Endothelial cell of umbilical vein (primary cell): ENCODE measurements around the gene ADAMTS12. TPM values are rescaled to one million over a fixed set of nuclear protein-coding genes. Genes with fewer than 3 reads are reported as not detected.

Source experiments
- BruUV-seq: library from RNA; stranded (reverse); fragments of 400-500 nt; replicated peaks from 2 replicates; lab custom pipeline; 2021; lab: Mats Ljungman, UMichigan
- CTCF ChIA-PET: fragments of 300-600, 350-600 bp; sonication (Branson Sonifier 250); formaldehyde crosslinking; loops from one replicate; lab custom pipeline; 2021; ENCODE audit warnings: antibody characterized with exemption, inconsistent platforms; lab: Charles Lee
- POLR2A ChIA-PET: fragments of 300-600, 350-600 bp; sonication (Branson Sonifier 250); formaldehyde crosslinking; loops from one replicate; lab custom pipeline; 2021; ENCODE audit warnings: antibody characterized with exemption, inconsistent platforms; lab: Charles Lee
- DNase-seq: peaks from one replicate; pipeline ENCODE4 v3.0.0-alpha.2; 2011; ENCODE audit warnings: low read depth, low spot score
- FAIRE-seq: peaks from 2 replicates; lab custom pipeline; 2011; peaks lifted over from hg19 to GRCh38; lab: Jason Lieb, UNC
- H2AFZ ChIP-seq: 2 replicates; pipeline ENCODE4 v1.6.0; 2012; ENCODE audit warnings: low read depth, low read length, control low read depth, inconsistent platforms
- H3K27ac ChIP-seq: 2 replicates; pipeline ENCODE4 v1.5.1; 2011; ENCODE audit warnings: low read depth, mild to moderate bottlenecking, control low read depth, low read length, moderate library complexity; ENCODE audit not compliant: insufficient read depth
- H3K27me3 ChIP-seq, 2 experiments: 2 replicates each; pipeline versions ENCODE4 v1.6.0 to v1.6.1; 2011; ENCODE audit warnings: low read length in 2 of 2, mixed read lengths in 1 of 2; ENCODE audit not compliant: control insufficient read depth in 2 of 2, insufficient read depth in 2 of 2
- H3K36me3 ChIP-seq, 2 experiments: 2 replicates in 1 of 2; 3 replicates in 1 of 2; pipeline ENCODE4 v1.5.1; 2011; ENCODE audit warnings: low read length in 2 of 2, mild to moderate bottlenecking in 1 of 2, moderate library complexity in 1 of 2; ENCODE audit not compliant: control insufficient read depth in 2 of 2, insufficient read depth in 2 of 2; ENCODE audit errors: extremely low read depth in 1 of 2
- H3K4me1 ChIP-seq: 3 replicates; pipeline ENCODE4 v1.5.1; 2011; ENCODE audit warnings: mild to moderate bottlenecking, low read length; ENCODE audit not compliant: control insufficient read depth, insufficient read depth; ENCODE audit errors: extremely low read depth
- H3K4me2 ChIP-seq: 2 replicates; pipeline ENCODE4 v1.6.1; 2011; ENCODE audit warnings: low read length, control low read depth, mixed read lengths; ENCODE audit not compliant: insufficient read depth
- H3K4me3 ChIP-seq, 3 experiments: fragments of 200-600 bp in 1 of 3; sonication (generic), shearing (Covaris generic) in 1 of 3; replicated peaks in 1 of 3; 2 replicates each; pipeline ENCODE4 v1.5.1; 2011 to 2016; ENCODE audit warnings: control low read depth in 3 of 3, low read length in 3 of 3, mild to moderate bottlenecking in 2 of 3, inconsistent platforms in 1 of 3, low read depth in 1 of 3, moderate library complexity in 1 of 3; ENCODE audit not compliant: insufficient read depth in 1 of 3
- H3K79me2 ChIP-seq: 2 replicates; pipeline ENCODE4 v1.6.0; 2012; ENCODE audit warnings: low read length, inconsistent platforms; ENCODE audit not compliant: control insufficient read depth, insufficient read depth
- H3K9ac ChIP-seq: replicated peaks from 2 replicates; pipeline ENCODE3; 2011; ENCODE audit warnings: low read length, control low read depth; ENCODE audit not compliant: insufficient read depth; ENCODE audit errors: extremely low read depth
- H3K9me1 ChIP-seq: replicated peaks from 3 replicates; pipeline ENCODE4 v1.6.0; 2011; ENCODE audit warnings: mild to moderate bottlenecking, low read length; ENCODE audit not compliant: control insufficient read depth, insufficient read depth; ENCODE audit errors: extremely low read depth
- H3K9me3 ChIP-seq: replicated peaks from 2 replicates; pipeline ENCODE4 v1.5.1; 2012; ENCODE audit warnings: low read length, inconsistent platforms; ENCODE audit not compliant: control insufficient read depth, insufficient read depth
- H4K20me1 ChIP-seq: replicated peaks from 2 replicates; pipeline ENCODE3; 2011; ENCODE audit warnings: mild to moderate bottlenecking, low read length; ENCODE audit not compliant: control insufficient read depth, insufficient read depth; ENCODE audit errors: extremely low read depth
- GATA2 ChIP-seq: IDR thresholded peaks from 2 replicates; pipeline ENCODE4 v1.7.0; 2011; ENCODE audit warnings: low read depth, mild to moderate bottlenecking, moderate library complexity, mixed read lengths, low read length; ENCODE audit not compliant: insufficient read length, insufficient read depth
- MYC ChIP-seq: IDR thresholded peaks from one replicate; pipeline ENCODE4 v1.6.1; 2011; ENCODE audit warnings: mild to moderate bottlenecking, low read depth, low read length
- POLR2A ChIP-seq: IDR thresholded peaks from 2 replicates; pipeline ENCODE4 v1.6.1; 2012; ENCODE audit warnings: low read depth, mild to moderate bottlenecking, control low read depth, low read length
- POLR2AphosphoS5 ChIP-seq: IDR thresholded peaks from 2 replicates; pipeline ENCODE4 v1.6.1; 2012; ENCODE audit warnings: low read depth, mild to moderate bottlenecking, control low read depth, low read length, moderate library complexity; ENCODE audit not compliant: insufficient read depth
- dilution Hi-C: fragments of 300-500 bp; cut with MboI; formaldehyde crosslinking; loops from one replicate; pipeline ENCODE4 v1.15.0; 2019; ENCODE audit warnings: low sequenced_read_pairs; ENCODE audit not compliant: extremely low pct_ligation_motif_present
- intact Hi-C: fragments of 100-400 bp; cut with micrococcal nuclease; formaldehyde crosslinking; loops from one replicate; pipeline ENCODE4 v1.10.0; 2022
- polyA plus RNA-seq, 4 experiments: library from polyadenylated mRNA; depleted of rRNA in 3 of 4; stranded (reverse) in 3 of 4; unstranded in 1 of 4; fragments of >200 nt; gene quantifications; 2 replicates each; pipeline versions ENCODE4 v1.2.1 to v1.2.3, GENCODE V29; 2011 to 2012; ENCODE audit warnings: missing spikeins in 1 of 4
- total RNA-seq: library from RNA; stranded (reverse); gene quantifications from 2 replicates; pipeline ENCODE4 v1.2.3, GENCODE V29; 2021
- TF ChIP-seq, protein P1 (sequence below), 2 donors: IDR thresholded peaks; 1 replicate in 1 of 2; 2 replicates in 1 of 2; pipeline ENCODE4 v1.5.1; 2011; ENCODE audit warnings: low read length in 2 of 2, mild to moderate bottlenecking in 2 of 2, moderate library complexity in 2 of 2, control low read depth in 1 of 2, inconsistent platforms in 1 of 2, low read depth in 1 of 2; ENCODE audit not compliant: insufficient read depth in 1 of 2; ENCODE audit errors: extremely low read depth in 1 of 2
- TF ChIP-seq, protein P2 (sequence below): IDR thresholded peaks from 2 replicates; pipeline ENCODE4 v1.6.1; 2011; ENCODE audit not compliant: insufficient read depth, insufficient read length

ADAMTS12 gene
- total and polyA plus RNA-seq, 2 donors (not counting 3 experiments of a cell fraction or from before 2014, with no cell fraction given) = 0.88 TPM; not detected in 1

DNA sequence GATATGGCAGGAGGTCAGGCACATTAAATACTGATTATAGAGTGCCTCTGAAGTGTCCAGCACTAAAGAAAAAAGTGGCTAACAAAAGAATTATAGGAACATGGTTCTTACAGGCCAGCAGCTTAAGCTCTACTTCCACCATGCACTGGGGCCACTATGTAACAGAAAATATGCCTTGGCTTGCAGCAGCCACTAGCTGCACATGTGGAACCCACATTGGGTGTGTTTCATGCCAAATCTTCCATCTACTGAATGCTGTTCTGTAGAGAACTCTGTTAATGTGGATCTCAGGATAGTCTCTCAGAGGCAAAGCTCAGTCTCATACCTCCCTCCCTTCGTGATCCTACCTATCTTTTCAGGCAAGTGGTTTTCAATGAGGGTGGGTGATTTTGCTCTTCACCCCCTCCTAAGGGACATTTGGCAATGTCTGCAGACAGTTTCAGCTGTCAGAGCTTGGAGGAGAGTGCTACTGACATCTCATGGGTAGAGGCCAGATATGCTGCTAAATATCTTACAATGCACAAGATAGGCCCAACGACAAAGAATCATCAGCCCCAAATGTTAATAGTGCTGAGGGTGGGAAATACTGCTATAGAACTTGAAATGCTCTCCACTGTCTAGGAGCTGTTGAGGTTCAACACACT is 232.1 kb downstream of the ADAMTS12 start:
- Histone ChIP-seq H3K4me2 (no peak overlapping the region), H3K9me1 (no peaks in the 10 kb centered on the region), H3K27ac (no peak overlapping the region), H3K27me3 (no peaks in the 10 kb centered on the region), H3K4me1 (no peaks in the 10 kb centered on the region), H3K9ac (no peak overlapping the region), H3K9me3 (no peaks in the 10 kb centered on the region), H2AFZ (no peak overlapping the region), H3K4me3 (no peak overlapping the region), H4K20me1 (no peaks in the 10 kb centered on the region), H3K36me3 (no peaks in the 10 kb centered on the region), H3K79me2 (no peaks in the 10 kb centered on the region)
- intact Hi-C loops (no loop called here), dilution Hi-C loops (no loop called here)
- ChIA-PET CTCF (no interaction called here), POLR2A (no interaction called here)
- BruUV-seq = no TSS peak
- TF ChIP-seq, protein P1, sequence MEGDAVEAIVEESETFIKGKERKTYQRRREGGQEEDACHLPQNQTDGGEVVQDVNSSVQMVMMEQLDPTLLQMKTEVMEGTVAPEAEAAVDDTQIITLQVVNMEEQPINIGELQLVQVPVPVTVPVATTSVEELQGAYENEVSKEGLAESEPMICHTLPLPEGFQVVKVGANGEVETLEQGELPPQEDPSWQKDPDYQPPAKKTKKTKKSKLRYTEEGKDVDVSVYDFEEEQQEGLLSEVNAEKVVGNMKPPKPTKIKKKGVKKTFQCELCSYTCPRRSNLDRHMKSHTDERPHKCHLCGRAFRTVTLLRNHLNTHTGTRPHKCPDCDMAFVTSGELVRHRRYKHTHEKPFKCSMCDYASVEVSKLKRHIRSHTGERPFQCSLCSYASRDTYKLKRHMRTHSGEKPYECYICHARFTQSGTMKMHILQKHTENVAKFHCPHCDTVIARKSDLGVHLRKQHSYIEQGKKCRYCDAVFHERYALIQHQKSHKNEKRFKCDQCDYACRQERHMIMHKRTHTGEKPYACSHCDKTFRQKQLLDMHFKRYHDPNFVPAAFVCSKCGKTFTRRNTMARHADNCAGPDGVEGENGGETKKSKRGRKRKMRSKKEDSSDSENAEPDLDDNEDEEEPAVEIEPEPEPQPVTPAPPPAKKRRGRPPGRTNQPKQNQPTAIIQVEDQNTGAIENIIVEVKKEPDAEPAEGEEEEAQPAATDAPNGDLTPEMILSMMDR (IDR thresholded peaks at IDR 0.05; ENCODE audit: extremely low read depth in 1 of 2, insufficient read depth in 1 of 2, low read depth in 1 of 2, low read length in 2 of 2) = no peak
- TF ChIP-seq, protein P2, sequence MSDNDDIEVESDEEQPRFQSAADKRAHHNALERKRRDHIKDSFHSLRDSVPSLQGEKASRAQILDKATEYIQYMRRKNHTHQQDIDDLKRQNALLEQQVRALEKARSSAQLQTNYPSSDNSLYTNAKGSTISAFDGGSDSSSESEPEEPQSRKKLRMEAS = no peak
- TF ChIP-seq POLR2AphosphoS5 = no peak
- no peak for TF ChIP-seq POLR2A
- no peak for TF ChIP-seq GATA2
- TF ChIP-seq MYC = no peak
- FAIRE-seq = no peak
- DNase-seq = no peak
